Fibroblast of skin of scalp (primary cell): ENCODE measurements around the gene ACADVL.
A peak's percentile ranks its signal among the peaks of the same experiment; 100 is the strongest.

ENCODE experiments used
- DNase-seq: peaks from one replicate; pipeline ENCODE4 v3.0.0-alpha.2; 2013

The ACADVL gene

GRCh38 chr17:7191571-7192270, 28.0 kb upstream of the ACADVL start:
- DNase-seq, result peak; percentile 42

DNA sequence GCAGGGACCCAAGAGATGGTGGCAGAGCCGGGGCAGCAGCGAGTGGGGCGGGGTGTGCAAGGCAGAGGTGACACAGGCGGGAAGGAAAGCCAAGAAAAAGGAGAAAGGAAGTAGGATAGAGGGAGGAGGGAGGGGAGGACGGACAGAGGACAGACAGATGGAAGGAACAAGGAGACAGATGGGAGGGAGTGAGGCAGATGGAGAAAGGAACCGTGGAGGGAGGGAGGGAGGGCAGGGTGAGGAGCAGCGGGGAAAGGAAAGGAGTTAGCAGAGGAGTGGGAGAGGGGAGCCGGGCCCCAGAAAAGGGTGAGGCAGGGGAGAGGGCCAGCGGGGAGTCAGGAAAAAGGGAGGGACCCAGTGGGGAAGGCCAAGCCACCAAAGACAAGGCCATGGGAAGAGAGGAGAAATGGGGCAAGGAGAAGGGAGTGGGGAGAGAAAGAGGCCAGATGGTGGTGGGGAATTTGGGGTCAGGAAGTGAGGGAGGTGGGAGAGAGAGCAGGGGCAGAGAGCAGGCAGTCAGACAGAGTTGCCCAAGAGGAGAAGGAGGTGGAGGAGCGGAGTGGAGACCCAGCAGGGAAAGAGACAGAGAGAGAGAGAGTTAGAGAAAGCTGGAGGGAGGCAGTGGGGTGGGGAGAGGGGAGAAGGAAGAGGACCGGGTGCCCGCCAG, 27.3 kb upstream of the ACADVL start:
- no peak for DNase-seq

- no peak for DNase-seq
These were observed 23.8 kb upstream of the ACADVL start for GRCh38 chr17:7195971-7196370.

DNA sequence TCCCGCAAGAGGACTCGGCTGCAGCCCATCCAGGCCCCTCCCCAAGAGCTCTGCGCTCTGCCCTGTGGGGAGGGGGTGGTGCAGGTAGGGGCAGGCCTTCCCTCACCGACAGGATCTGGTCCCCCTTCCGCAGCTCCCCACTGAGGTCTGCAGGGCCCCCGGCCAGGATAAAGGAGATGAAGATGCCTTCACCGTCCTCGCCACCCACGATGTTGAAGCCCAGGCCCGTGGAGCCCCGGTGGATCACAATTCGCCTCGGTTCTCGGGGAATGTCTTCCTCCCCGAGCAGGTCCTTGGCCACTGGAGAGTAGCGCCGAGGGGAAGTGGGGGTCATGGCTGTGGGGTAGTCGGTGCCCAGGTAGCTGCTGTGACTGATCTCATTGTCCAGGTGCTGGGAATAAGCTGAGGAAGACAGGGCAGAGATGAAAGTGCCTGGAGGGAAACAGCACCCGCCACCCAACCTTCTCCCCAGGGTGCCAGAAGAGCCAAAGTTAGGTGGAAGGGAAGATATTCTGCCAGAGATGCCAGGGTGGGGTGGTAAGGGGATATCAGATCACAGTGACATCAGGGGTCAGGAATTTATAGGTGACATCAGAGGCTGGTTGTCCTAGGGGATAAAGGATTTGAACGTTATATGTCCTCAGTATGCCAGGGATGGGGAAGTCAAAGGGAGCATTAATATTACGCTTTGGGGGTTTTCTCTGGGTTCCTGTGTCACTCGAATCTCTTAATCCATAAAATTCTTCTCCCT, 22.9 kb upstream of the ACADVL start:
- DNase-seq, result no peak

- no peak for DNase-seq
These were observed 16.3 kb upstream of the ACADVL start for GRCh38 chr17:7203391-7203790.

DNA sequence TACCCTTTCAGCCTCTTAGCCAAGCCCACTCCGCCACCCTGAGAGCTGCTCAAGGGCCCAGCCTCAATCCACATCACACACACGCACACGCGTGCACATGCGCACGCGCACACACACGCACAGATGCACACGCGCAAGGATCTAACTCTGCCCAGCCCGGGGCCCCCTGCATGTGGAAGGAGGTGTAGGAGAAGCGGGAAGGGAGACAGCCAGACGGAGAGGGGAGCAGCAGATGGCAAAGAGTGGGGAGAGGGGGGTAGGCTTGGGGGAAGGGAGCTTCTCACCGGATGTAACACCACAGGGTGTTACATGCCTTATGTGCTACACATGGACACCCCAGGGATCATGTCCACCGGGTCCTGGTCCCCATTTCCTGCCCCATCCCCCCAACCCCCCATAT, 15.4 kb upstream of the ACADVL start:
- peak; percentile 54 for DNase-seq

GRCh38 chr17:7204828-7205461, 14.8 kb upstream of the ACADVL start:
- DNase-seq, result peak; percentile 87

GRCh38 chr17:7205561-7205960, 14.2 kb upstream of the ACADVL start:
- DNase-seq, result no peak

DNA sequence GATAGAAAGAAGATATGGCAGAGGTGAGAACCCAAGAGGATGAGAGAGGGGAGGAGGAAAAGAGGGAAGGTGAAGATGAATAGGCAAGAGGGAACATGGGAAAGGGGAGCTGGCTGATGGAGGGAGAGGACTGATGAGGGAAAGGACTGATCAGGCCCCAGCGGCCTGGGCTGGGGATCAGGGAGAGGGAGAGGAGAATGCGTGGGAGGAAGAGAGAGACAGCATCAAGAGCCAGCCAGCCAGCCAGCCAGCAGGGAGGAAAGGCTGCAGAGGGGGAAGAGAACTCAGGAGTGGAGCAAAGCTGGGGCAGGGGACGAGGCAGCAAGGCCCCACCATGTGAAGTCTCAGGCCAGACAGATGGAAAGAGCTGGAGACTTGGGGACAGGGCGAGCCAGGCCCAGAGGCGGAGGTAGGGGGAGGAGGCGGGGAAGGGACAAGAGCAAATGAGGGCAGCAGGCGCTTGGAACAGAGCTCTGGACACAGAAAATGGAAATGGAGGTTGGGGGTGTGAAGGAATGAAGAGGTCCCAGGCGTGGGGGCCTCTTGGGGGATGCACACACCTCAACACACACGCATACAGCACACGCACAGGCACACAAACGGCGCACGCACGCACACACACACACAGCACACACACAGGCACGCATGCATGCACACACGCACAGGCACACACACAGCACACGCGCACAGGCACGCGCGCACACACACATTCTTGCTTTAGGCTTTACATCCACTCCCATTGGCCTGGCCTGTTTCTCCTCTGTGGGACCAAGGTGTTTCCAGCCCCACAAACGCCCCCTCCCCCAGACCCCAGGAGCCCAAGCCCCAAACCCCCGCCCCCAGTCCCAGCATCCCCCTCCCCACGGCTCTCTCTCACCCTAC, 12.4 kb upstream of the ACADVL start:
- no peak for DNase-seq

DNA sequence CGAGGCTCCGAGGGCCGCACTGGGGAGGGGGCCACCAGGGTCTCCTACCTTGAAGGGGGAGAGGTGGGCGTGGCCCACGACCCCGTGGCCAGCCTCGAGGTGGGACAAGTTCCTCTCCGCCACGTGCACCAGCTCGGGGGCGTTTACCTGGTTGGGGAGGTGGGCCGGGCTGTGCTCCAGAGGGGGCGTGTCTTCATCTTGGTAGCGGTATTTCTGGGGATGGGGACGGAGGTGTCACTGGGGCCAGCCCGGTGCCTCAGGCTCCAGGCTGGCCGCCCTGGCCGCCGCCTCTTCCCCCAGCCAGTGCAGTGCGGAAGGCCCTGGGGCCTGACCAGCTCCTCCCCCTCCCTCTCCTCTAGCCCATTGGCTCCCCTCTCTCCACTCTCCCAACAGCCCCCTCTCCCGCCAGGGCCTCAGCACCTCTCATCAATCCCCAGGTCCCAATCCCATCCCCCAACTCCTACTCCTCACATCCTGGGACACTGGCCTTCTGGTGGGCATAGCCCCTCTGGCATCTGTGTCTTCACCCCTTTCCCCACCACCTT, 11.6 kb upstream of the ACADVL start:
- no peak for DNase-seq

DNA sequence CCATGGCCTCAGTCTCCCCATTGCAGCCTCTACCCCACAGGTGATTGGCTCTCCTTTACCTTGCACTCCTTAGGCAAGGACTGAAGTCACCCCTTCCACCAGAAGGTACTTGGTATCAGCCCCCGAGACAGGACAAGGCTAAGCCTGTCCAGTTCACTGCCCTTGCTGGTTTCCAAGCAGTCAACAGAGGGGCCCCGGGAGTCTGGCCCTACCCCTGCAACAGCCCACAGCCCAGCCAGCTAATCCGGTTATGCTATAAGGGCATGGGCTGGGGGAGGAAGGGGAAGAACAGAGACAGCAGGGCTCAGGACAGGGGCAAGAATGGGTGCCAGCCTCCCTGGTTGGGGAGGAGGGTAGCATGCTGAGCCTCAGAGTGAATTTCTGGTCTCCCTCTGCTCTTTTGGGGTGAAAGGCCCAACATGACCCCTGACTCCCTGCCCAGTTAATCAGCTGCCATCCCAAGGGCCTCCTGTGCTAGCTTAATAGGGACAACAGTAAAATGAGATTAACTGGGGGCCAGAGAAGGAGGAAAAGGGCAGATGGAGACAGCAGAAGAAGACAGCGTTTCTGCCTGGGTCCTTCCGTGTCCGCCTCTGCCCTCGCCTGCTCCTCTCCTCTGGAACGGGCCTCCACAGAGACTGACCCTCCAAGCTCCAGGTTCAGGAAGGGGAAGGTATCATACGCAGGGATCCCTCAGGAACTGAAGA, 10.8 kb upstream of the ACADVL start:
- no peak for DNase-seq

- DNase-seq, result no peak
These were observed 8.1 kb upstream of the ACADVL start for GRCh38 chr17:7211491-7212273.

DNA sequence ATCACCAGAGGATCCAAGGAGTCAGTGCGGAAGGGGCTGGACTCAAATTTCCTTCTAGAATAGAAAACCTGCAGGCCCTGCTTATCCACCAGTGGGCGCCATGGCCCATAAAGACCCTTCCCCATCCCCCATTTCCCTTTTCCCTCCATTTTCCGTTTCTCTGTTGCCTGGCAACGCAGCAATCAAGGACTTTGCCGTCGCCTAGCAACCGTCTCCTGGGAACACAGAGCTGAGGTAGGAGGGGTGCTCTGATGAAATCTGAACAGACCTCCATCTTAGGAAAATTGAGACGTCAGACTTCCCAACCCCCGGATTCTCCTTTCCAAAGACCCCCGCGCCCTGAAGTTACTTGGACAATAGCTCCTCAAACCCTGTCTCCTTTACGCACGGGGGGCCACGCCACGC, 5.8 kb upstream of the ACADVL start:
- peak; percentile 81 for DNase-seq

- DNase-seq, result peak; percentile 98
These were observed 5.2 kb upstream of the ACADVL start for GRCh38 chr17:7214300-7215135.

DNA sequence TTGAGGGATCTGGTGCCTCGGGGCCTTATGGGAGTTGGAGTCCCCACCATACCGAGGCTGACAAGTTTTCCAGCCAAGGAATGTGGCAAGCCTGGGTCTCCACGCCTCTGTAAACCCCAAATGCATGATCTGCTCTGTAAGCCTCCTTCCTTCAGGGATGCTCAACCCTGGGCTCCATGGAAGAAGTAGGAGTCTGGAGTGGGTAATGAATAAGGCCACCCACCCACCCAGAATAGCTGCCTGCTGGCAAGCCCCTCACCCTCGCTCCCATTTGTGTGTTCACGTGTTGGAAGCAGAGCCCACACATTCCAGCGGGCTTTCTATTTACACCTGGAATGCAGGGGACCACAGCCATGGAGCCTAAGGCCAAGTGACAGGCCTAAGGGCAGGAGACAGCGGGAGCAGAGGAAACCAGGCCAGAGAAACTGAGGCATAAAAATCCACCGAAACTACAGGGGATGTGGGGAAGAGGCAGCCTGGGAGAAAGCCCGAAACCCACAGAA, 4.6 kb upstream of the ACADVL start:
- DNase-seq, result no peak

GRCh38 chr17:7215652-7216180, 4.0 kb upstream of the ACADVL start:
- peak; percentile 33 for DNase-seq

- no peak for DNase-seq
These were observed 3.3 kb upstream of the ACADVL start for GRCh38 chr17:7216242-7217112.
